ENCODE results near the gene GPC3. TPM values are rescaled to one million over a fixed set of nuclear protein-coding genes. Genes with fewer than 3 reads are reported as not detected.
"Not testable (repeated sequence)": the region's sequence is repeated elsewhere in the genome, so short reads cannot be mapped to it uniquely, and the experiment has no call there.

GPC3 gene
- total RNA-seq, 2 experiments from 2014 or later: 0.58 to 0.63 TPM

GRCh38 chrX:133774807-133775206 is 210.6 kb downstream of the GPC3 start:
- no peak for TF ChIP-seq CTCF (IDR thresholded peaks at IDR 0.05)
- DNase-seq: no peak
- H3K9me3 Mint-ChIP-seq: no peaks in the 10 kb centered on the region
- no peaks in the 10 kb centered on the region for H3K36me3 Mint-ChIP-seq (ENCODE audit: low read depth)
- H3K4me3 Mint-ChIP-seq: no peak overlapping the region
- ChIA-PET CTCF (interaction anchor here (1.4 kb wide), 1 partner anchor 76 kb away, joined by 4 read pairs; no protein-coding TSS in a partner anchor), POLR2A (no interaction called here)
- no peak overlapping the region for H3K27ac Mint-ChIP-seq
- intact Hi-C loops (cut with micrococcal nuclease): no loop called here
- peaks cover 2% of the 10 kb centered on the region for H3K4me1 Mint-ChIP-seq (ENCODE audit: low read depth)
- ATAC-seq: no peak
- no peaks in the 10 kb centered on the region for H3K27me3 Mint-ChIP-seq

- DNase-seq (no peak), ATAC-seq (no peak)
- no peak for TF ChIP-seq CTCF (IDR thresholded peaks at IDR 0.05)
- ChIA-PET CTCF (no interaction called here), POLR2A (no interaction called here)
- no peaks in the 10 kb centered on the region for H3K27me3 Mint-ChIP-seq
- no peaks in the 10 kb centered on the region for H3K9me3 Mint-ChIP-seq
- peaks cover 4% of the 10 kb centered on the region for H3K4me1 Mint-ChIP-seq (ENCODE audit: low read depth)
- no peak overlapping the region for H3K27ac Mint-ChIP-seq
- H3K36me3 Mint-ChIP-seq (ENCODE audit: low read depth): no peaks in the 10 kb centered on the region
- intact Hi-C loops (cut with micrococcal nuclease): no loop called here
- H3K4me3 Mint-ChIP-seq: no peak overlapping the region
These were observed 214.2 kb downstream of the GPC3 start for GRCh38 chrX:133771086-133771646.

GRCh38 chrX:133762976-133763548 is 222.3 kb downstream of the GPC3 start:
- CTCF ChIA-PET; POLR2A ChIA-PET; intact Hi-C loops (cut with micrococcal nuclease); H3K9me3 Mint-ChIP-seq; ATAC-seq; H3K36me3 Mint-ChIP-seq (ENCODE audit: low read depth); H3K27me3 Mint-ChIP-seq: not testable (repeated sequence)
- Mint-ChIP-seq H3K4me3 (peak overlapping the region; percentile 31), H3K27ac (peak overlapping the region; percentile 74), H3K4me1 (ENCODE audit: low read depth) (peaks cover 14% of the 10 kb centered on the region)
- DNase-seq: peak; percentile 3

- H3K27ac Mint-ChIP-seq: no peak overlapping the region
- ATAC-seq (no peak), DNase-seq (no peak)
- ChIA-PET CTCF (interaction anchor here (0.5 kb wide), 1 partner anchor 66 kb away, joined by 3 read pairs; no protein-coding TSS in a partner anchor), POLR2A (no interaction called here)
- no peak overlapping the region for H3K4me3 Mint-ChIP-seq
- intact Hi-C loops (cut with micrococcal nuclease): no loop called here
- H3K9me3 Mint-ChIP-seq: no peaks in the 10 kb centered on the region
- no peaks in the 10 kb centered on the region for H3K27me3 Mint-ChIP-seq
- TF ChIP-seq CTCF (IDR thresholded peaks at IDR 0.05): no peak
- peaks cover 9% of the 10 kb centered on the region for H3K4me1 Mint-ChIP-seq (ENCODE audit: low read depth)
- no peaks in the 10 kb centered on the region for H3K36me3 Mint-ChIP-seq (ENCODE audit: low read depth)
These were observed 230.7 kb downstream of the GPC3 start for GRCh38 chrX:133754657-133755056.

- Mint-ChIP-seq H3K27me3 (no peaks in the 10 kb centered on the region), H3K9me3 (no peaks in the 10 kb centered on the region), H3K36me3 (ENCODE audit: low read depth) (no peaks in the 10 kb centered on the region), H3K4me3 (no peak overlapping the region), H3K27ac (peak overlapping the region; percentile 29), H3K4me1 (ENCODE audit: low read depth) (peaks cover 40% of the 10 kb centered on the region)
- ChIA-PET POLR2A (no interaction called here), CTCF (interaction anchor here (0.9 kb wide), 1 partner anchor 10 kb away, joined by 4 read pairs; no protein-coding TSS in a partner anchor)
- TF ChIP-seq CTCF (IDR thresholded peaks at IDR 0.05): no peak
- ATAC-seq (no peak), DNase-seq (no peak)
- intact Hi-C loops (cut with micrococcal nuclease): no loop called here
These were observed 235.4 kb downstream of the GPC3 start for GRCh38 chrX:133749951-133750350.

Data from activated CD8-positive, alpha-beta T cell treated with anti-CD3 and anti-CD28 coated beads for 36 hours (primary cell).